HepG2 (cell line): ENCODE results near the gene STH. TPM values are rescaled to one million over a fixed set of nuclear protein-coding genes. Genes with fewer than 3 reads are reported as not detected.
"Not testable (repeated sequence)": the region's sequence is repeated elsewhere in the genome, so short reads cannot be mapped to it uniquely, and the experiment has no call there.

ENCODE experiments used
- ATAC-seq: fragments of 200-7000 bp; cut with Tn5 transposase; 3 replicates; pipeline ENCODE4 v1.9.1; 2020; ENCODE audit warnings: mild to moderate bottlenecking, moderate library complexity
- BruUV-seq: library from RNA; stranded (reverse); fragments of 400-500 nt; replicated peaks from 2 replicates; lab custom pipeline; 2021; lab: Mats Ljungman, UMichigan
- CTCF ChIA-PET: fragments of 300-600 bp; formaldehyde crosslinking; extraction: SDS; loops from one replicate; lab custom pipeline; 2021; ENCODE audit warnings: low total read pairs, inconsistent platforms, low intra/inter-chr PET ratio; lab: Yijun Ruan, JAX
- POLR2A ChIA-PET: fragments of 350-600 bp; sonication (Branson Sonifier 250); formaldehyde crosslinking; loops from one replicate; lab custom pipeline; 2020; ENCODE audit warnings: antibody characterized with exemption, inconsistent platforms; lab: Yijun Ruan, JAX
- DNase-seq: peaks from one replicate; pipeline ENCODE4 v3.0.0-alpha.2; 2015; ENCODE audit warnings: low spot score
- FAIRE-seq: peaks from 3 replicates; lab custom pipeline; 2011; peaks lifted over from hg19 to GRCh38; lab: Jason Lieb, UNC
- H2AFZ ChIP-seq: one replicate; pipeline ENCODE4 v1.6.1; 2011; ENCODE audit warnings: low read length, inconsistent platforms
- H3K27ac ChIP-seq: fragments of 300-600 bp; 3 replicates; pipeline ENCODE4 v1.8.0; 2011; ENCODE audit warnings: mixed run types, mild to moderate bottlenecking, mixed read lengths, low read length, inconsistent platforms; ENCODE audit not compliant: insufficient read depth; ENCODE audit errors: extremely low read length
- H3K27me3 ChIP-seq, 2 experiments: fragments of 200-600 bp in 1 of 2; 2 replicates in 1 of 2; 3 replicates in 1 of 2; pipeline versions ENCODE4 v1.6.0 to v1.8.0; 2011; ENCODE audit warnings: low read length in 2 of 2, mild to moderate bottlenecking in 2 of 2, moderate library complexity in 2 of 2, inconsistent platforms in 1 of 2; ENCODE audit not compliant: insufficient read depth in 2 of 2, control insufficient read depth in 1 of 2
- H3K36me3 ChIP-seq, 2 experiments: fragments of 200-600 bp in 1 of 2; replicated peaks in 1 of 2; 2 replicates in 1 of 2; 3 replicates in 1 of 2; pipeline versions ENCODE4 v1.5.1 to v1.8.0; 2011; ENCODE audit warnings: low read length in 2 of 2, inconsistent platforms in 1 of 2; ENCODE audit not compliant: insufficient read depth in 2 of 2, control insufficient read depth in 1 of 2
- H3K4me1 ChIP-seq: 2 replicates; pipeline ENCODE4 v1.5.1; 2012; ENCODE audit warnings: low read length, inconsistent platforms; ENCODE audit not compliant: insufficient read depth
- H3K4me2 ChIP-seq: 2 replicates; pipeline ENCODE4 v1.6.0; 2011; ENCODE audit warnings: low read depth, low read length, inconsistent platforms
- H3K4me3 ChIP-seq, 3 experiments: fragments of 200-600 bp in 1 of 3; sonication (generic), shearing (Covaris generic) in 1 of 3; replicated peaks in 1 of 3; 2 replicates each; pipeline ENCODE4 v1.5.1; 2011 to 2016; ENCODE audit warnings: low read length in 3 of 3, inconsistent platforms in 2 of 3, low read depth in 2 of 3, mild to moderate bottlenecking in 2 of 3, control low read depth in 1 of 3, mixed read lengths in 1 of 3; ENCODE audit not compliant: insufficient read depth in 1 of 3
- H3K79me2 ChIP-seq: one replicate; pipeline ENCODE4 v1.6.1; 2011; ENCODE audit warnings: low read length, inconsistent platforms; ENCODE audit not compliant: insufficient read depth
- H3K9ac ChIP-seq: 2 replicates; pipeline ENCODE4 v1.6.0; 2011; ENCODE audit warnings: mild to moderate bottlenecking, low read depth, low read length, inconsistent platforms; ENCODE audit not compliant: insufficient read depth
- H3K9me3 ChIP-seq: 2 replicates; pipeline ENCODE4 v1.5.1; 2012; ENCODE audit warnings: mild to moderate bottlenecking, low read length
- H4K20me1 ChIP-seq: 2 replicates; pipeline ENCODE4 v1.6.0; 2011; ENCODE audit warnings: inconsistent platforms, mild to moderate bottlenecking, low read length, moderate library complexity; ENCODE audit not compliant: insufficient read depth
- ATF4 ChIP-seq, 2 experiments: fragments of 450-650 bp in 1 of 2; sonication (generic) in 1 of 2; formaldehyde crosslinking; IDR thresholded peaks; 2 replicates each; pipeline versions ENCODE4 v1.5.0 to v1.8.0; 2020 to 2022; ENCODE audit warnings: mild to moderate bottlenecking in 1 of 2, missing genetic modification reagents in 1 of 2
- DDIT3 ChIP-seq: sonication (generic); formaldehyde crosslinking; IDR thresholded peaks from 2 replicates; pipeline ENCODE4 v1.4.0; 2020; ENCODE audit warnings: mild to moderate bottlenecking, missing genetic modification reagents
- MXI1 ChIP-seq: IDR thresholded peaks from 3 replicates; pipeline ENCODE4 v1.6.1; 2012; ENCODE audit warnings: low read depth, low read length, inconsistent platforms, borderline replicate concordance
- NFIC ChIP-seq: IDR thresholded peaks from 2 replicates; pipeline ENCODE4 v1.6.1; 2012; ENCODE audit warnings: mild to moderate bottlenecking, low read length, inconsistent platforms
- NPAS2 ChIP-seq: sonication (generic); formaldehyde crosslinking; IDR thresholded peaks from 2 replicates; pipeline ENCODE4 v1.8.0; 2022; ENCODE audit warnings: mild to moderate bottlenecking, missing genetic modification reagents, borderline replicate concordance
- POLR2G ChIP-seq: fragments of 200-400 bp; formaldehyde crosslinking; IDR thresholded peaks from 2 replicates; pipeline ENCODE4 v1.6.1; 2018; ENCODE audit warnings: mild to moderate bottlenecking, low read depth, low read length, moderate library complexity
- ZNF788 ChIP-seq: sonication (generic); formaldehyde crosslinking; IDR thresholded peaks from 2 replicates; pipeline ENCODE4 v1.5.0; 2020; ENCODE audit warnings: mild to moderate bottlenecking, missing genetic modification reagents, borderline replicate concordance
- WGBS: methylation state at CpG from one replicate; pipeline ENCODE4 v1.1.6; 2017; ENCODE audit warnings: low lambda C conversion rate; 5-methylcytosine and 5-hydroxymethylcytosine counted together
- in situ Hi-C: cut with HindIII; loops from 2 replicates; pipeline ENCODE4 v1.10.0; 2017; ENCODE audit warnings: low pct_unique_long_range_greater_than_20kb; ENCODE audit not compliant: extremely low pct_ligation_motif_present
- intact Hi-C: fragments of 100-400 bp; cut with micrococcal nuclease; formaldehyde crosslinking; loops from one replicate; pipeline ENCODE4 v1.10.0; 2022; ENCODE audit not compliant: unreplicated experiment
- polyA plus RNA-seq, 8 experiments: library from polyadenylated mRNA; depleted of rRNA in 3 of 8; stranded (reverse) in 7 of 8; unstranded in 1 of 8; fragments of >200 nt; fragmentation: Illumina TruSeq in 4 of 8; extraction: Trizol in 4 of 8; gene quantifications; 2 replicates each; pipeline versions ENCODE4 v1.2.1 to v1.2.3, GENCODE V29; 2011 to 2016; ENCODE audit warnings: low read depth in 4 of 8, missing spikeins in 1 of 8, mixed read lengths in 1 of 8; ENCODE audit not compliant: insufficient read depth in 1 of 8
- total RNA-seq, 5 experiments: library from RNA; depleted of rRNA; stranded (reverse); fragments of >200 nt; fragmentation: Illumina TruSeq; extraction: Trizol; gene quantifications; 2 replicates each; pipeline ENCODE4 v1.2.3, GENCODE V29; 2016; ENCODE audit warnings: low read depth in 1 of 5

The STH gene
- total and polyA plus RNA-seq, 2 of the 13 experiments (the other 11 are each of a cell fraction or from before 2014, with no cell fraction given), result not detected

DNA sequence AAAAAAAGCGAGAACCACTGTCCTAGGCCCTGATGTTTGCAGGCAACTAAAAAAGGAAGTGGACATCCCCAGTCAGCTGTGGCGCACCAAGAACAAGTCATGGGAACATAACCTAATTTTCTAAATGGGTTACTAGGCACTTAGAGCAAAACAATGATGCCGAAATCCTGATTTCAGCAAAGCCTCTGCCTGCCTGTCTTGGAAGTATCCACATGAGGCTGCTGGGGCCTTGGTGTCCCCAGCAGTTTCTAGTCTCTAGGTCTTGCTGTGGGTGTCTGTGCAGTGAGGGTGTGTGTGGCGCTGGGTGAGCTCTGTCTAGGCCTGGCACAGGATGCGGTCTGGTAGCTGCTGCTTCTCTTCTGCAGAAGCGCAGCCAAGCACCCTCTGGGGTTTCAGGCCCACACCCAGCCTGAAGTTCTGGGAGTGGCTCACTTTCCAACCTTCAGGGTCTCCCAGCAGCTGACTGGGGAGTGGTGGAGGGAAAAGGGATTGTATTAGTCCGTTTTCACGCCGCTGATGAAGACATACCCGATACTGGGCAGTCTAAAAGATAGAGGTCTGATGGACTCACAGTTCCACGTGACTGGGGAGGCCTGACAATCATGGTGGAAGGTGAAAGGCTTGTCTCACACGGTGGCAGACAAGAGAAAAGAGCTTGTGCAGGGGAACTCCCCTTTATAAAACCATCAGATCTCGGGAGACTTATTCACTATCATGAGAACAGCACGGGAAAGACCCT lies 21.1 kb downstream of the STH start:
- ChIA-PET POLR2A (interaction anchor here (1.3 kb wide), 1 partner anchor 16 kb away, joined by 3 read pairs; no protein-coding TSS in a partner anchor), CTCF (no interaction called here)
- DNase-seq, result no peak
- Histone ChIP-seq H3K4me2 (no peak overlapping the region), H2AFZ (no peak overlapping the region), H3K79me2 (no peaks in the 10 kb centered on the region), H3K27ac (no peak overlapping the region), H3K27me3 (no peaks in the 10 kb centered on the region), H3K4me3 (no peak overlapping the region), H4K20me1 (no peaks in the 10 kb centered on the region)
- intact Hi-C loops, result no loop called here
- ATAC-seq, result no peak
- TF ChIP-seq ZNF788 (CRISPR knock-in tag), result no peak
- TF ChIP-seq NPAS2 (CRISPR knock-in tag), result no peak
- TF ChIP-seq, all 625 proteins: peak for 0
- in situ Hi-C loops, result loop anchor here (25.0 kb wide), 1 partner anchor 817 kb away; no protein-coding TSS in a partner anchor
- H3K9ac ChIP-seq, result no peak overlapping the region
- no peak for FAIRE-seq
- no peaks in the 10 kb centered on the region for H3K4me1 ChIP-seq
- no peaks in the 10 kb centered on the region for H3K9me3 ChIP-seq
- BruUV-seq, result no TSS peak
- no peaks in the 10 kb centered on the region; a peak in 1 of 5 replicates for H3K36me3 ChIP-seq
- 87% methylated on average over 14 of the region's 14 CpGs for WGBS

GRCh38 chr17:46020998-46021397 lies 21.9 kb downstream of the STH start:
- 90% methylated on average over 12 of the region's 12 CpGs for WGBS
- no peak for ATAC-seq

GRCh38 chr17:46023366-46023765 lies 24.3 kb downstream of the STH start:
- POLR2A ChIA-PET, H3K9ac ChIP-seq, intact Hi-C loops, H3K4me3 ChIP-seq, FAIRE-seq, H3K79me2 ChIP-seq, CTCF ChIA-PET, H3K4me1 ChIP-seq, BruUV-seq, H2AFZ ChIP-seq, H4K20me1 ChIP-seq, H3K4me2 ChIP-seq, DNase-seq, ATAC-seq, H3K27ac ChIP-seq, H3K27me3 ChIP-seq, H3K9me3 ChIP-seq: not testable (repeated sequence)
- H3K36me3 ChIP-seq, result peaks cover 10 to 16% of the 10 kb centered on the region in 2 experiments; a peak in 3 of 5 replicates
- WGBS, result 95% methylated on average over 7 of the region's 7 CpGs
- in situ Hi-C loops, result loop anchor here (25.0 kb wide), 1 partner anchor 814 kb away; no protein-coding TSS in a partner anchor

More at GRCh38 chr17:46020998-46021397, 21.9 kb downstream of the STH start:
- Histone ChIP-seq H3K36me3 (no peaks in the 10 kb centered on the region; a peak in 1 of 5 replicates), H3K4me3 (no peak overlapping the region), H4K20me1 (no peaks in the 10 kb centered on the region), H3K4me2 (no peak overlapping the region), H3K27ac (no peak overlapping the region), H3K27me3 (no peaks in the 10 kb centered on the region), H3K9ac (no peak overlapping the region), H3K9me3 (no peaks in the 10 kb centered on the region), H3K4me1 (no peaks in the 10 kb centered on the region), H3K79me2 (no peaks in the 10 kb centered on the region), H2AFZ (no peak overlapping the region)
- CTCF ChIA-PET, result no interaction called here
- 0 out of 2 replicates have a peak, but pooled peaks have one; percentile 19 for TF ChIP-seq POLR2G
- TF ChIP-seq DDIT3 (CRISPR knock-in tag), result no peak
- TF ChIP-seq MXI1, result no peak
- no peak for TF ChIP-seq NFIC
- TF ChIP-seq ATF4 (CRISPR knock-in tag; IDR thresholded peaks at IDR 0.05), result no peak
- BruUV-seq, result no TSS peak
- DNase-seq (no peak), FAIRE-seq (no peak)
- POLR2A ChIA-PET, result interaction anchor here (1.3 kb wide), 1 partner anchor 17 kb away, joined by 3 read pairs; no protein-coding TSS in a partner anchor
- intact Hi-C loops, result no loop called here
- in situ Hi-C loops, result loop anchor here (25.0 kb wide), 1 partner anchor 816 kb away; no protein-coding TSS in a partner anchor
